Kidney (tissue), 14 donors: ENCODE results near the gene KDM5D. TPM values are rescaled to one million over a fixed set of nuclear protein-coding genes. Genes with fewer than 3 reads are reported as not detected.

Experiments used
- DNase-seq, 5 donors: peaks; one replicate each; pipeline ENCODE4 v3.0.0-alpha.2; 2013 to 2020
- FAIRE-seq: peaks from 2 replicates; lab custom pipeline; 2012; peaks lifted over from hg19 to GRCh38; lab: Jason Lieb, UNC
- H3K27ac ChIP-seq, 2 donors: one replicate each; pipeline ENCODE4 v1.7.0; 2013; ENCODE audit warnings: low read depth in 2 of 2, low read length in 2 of 2, inconsistent platforms in 1 of 2
- H3K27me3 ChIP-seq: one replicate; pipeline ENCODE4 v1.7.1; 2013; ENCODE audit warnings: low read length, inconsistent platforms; ENCODE audit not compliant: control insufficient read depth, insufficient read depth
- H3K36me3 ChIP-seq, 3 donors: one replicate each; pipeline versions ENCODE4 v1.7.0 to v1.7.1; 2013; ENCODE audit warnings: low read length in 3 of 3, control low read depth in 1 of 3, inconsistent platforms in 1 of 3; ENCODE audit not compliant: insufficient read depth in 3 of 3, control insufficient read depth in 2 of 3
- H3K4me1 ChIP-seq, 3 donors: one replicate each; pipeline versions ENCODE4 v1.7.0 to v1.7.1; 2013; ENCODE audit warnings: low read length in 3 of 3, inconsistent platforms in 1 of 3, low read depth in 1 of 3; ENCODE audit not compliant: control insufficient read depth in 2 of 3, insufficient read depth in 2 of 3
- H3K4me3 ChIP-seq, 3 donors: one replicate each; pipeline versions ENCODE4 v1.7.0 to v1.8.1; 2013; ENCODE audit warnings: low read length in 3 of 3, control low read depth in 1 of 3, inconsistent platforms in 1 of 3
- H3K9ac ChIP-seq, 3 donors: one replicate each; pipeline versions ENCODE4 v1.7.0 to v1.7.1; 2013; ENCODE audit warnings: low read length in 3 of 3, control low read depth in 1 of 3, inconsistent platforms in 1 of 3
- H3K9me3 ChIP-seq, 3 donors: one replicate each; pipeline versions ENCODE4 v1.7.0 to v1.7.1; 2013; ENCODE audit warnings: low read length in 3 of 3, control low read depth in 1 of 3, inconsistent platforms in 1 of 3; ENCODE audit not compliant: control insufficient read depth in 2 of 3, insufficient read depth in 1 of 3
- CTCF ChIP-seq: IDR thresholded peaks from 3 replicates; pipeline ENCODE4 v1.5.1; 2012; ENCODE audit warnings: mild to moderate bottlenecking, moderate library complexity, borderline replicate concordance; ENCODE audit not compliant: insufficient read depth; ENCODE audit errors: extremely low read depth
- intact Hi-C: fragments of 100-400 bp; cut with DNase I; formaldehyde crosslinking; loops from one replicate; pipeline ENCODE4 v1.11.1; 2022
- polyA plus RNA-seq: library from polyadenylated mRNA; stranded (reverse); fragments of 350-450 nt; fragmentation: Illumina TruSeq; extraction: RNeasy Lipid Tissue Mini Kit (QIAGEN cat#74804); gene quantifications from one replicate; pipeline ENCODE4 v1.2.3, GENCODE V29; 2014; ENCODE audit warnings: low read depth, low replicate concordance; ENCODE audit not compliant: insufficient read depth
- total RNA-seq: library from RNA; stranded (reverse); fragmentation: NEBNext Ultra II Directional; extraction: Animal tissue kit (Norgen Biotek cat#: 25700); gene quantifications from one replicate; pipeline ENCODE4 v1.2.1, GENCODE V29; 2021
- donor health status: control.
- donor health status: control.
- donor health status: control.
- donor health status: control.
- donor health status: control.
- donor health status: DM: yes; HTN: yes; CAD: no.
- donor health status: Normal renal cell carcinoma (clear cell type).

KDM5D gene
- total and polyA plus RNA-seq, 2 donors from 2014 or later = 9.3 TPM; not detected in 1

DNA sequence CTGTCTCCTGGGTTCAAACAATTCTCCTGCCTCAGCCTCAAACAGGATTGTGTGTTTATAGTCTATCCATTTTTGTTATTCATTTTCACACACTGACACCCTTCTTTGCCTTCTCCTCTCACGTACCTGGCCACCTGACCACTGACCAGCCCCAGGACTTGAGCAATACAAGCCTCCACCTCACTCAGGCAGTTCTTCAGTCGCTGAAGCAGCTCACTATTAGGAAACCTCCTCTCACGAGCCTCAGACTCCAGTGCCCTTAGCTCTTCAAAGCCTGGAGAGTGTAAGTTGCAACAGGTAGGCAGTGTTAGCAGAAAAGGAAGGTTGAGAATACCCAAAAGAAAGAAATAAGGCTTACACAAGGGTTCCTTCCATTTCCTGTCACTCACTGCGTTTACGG is 29.3 kb downstream of the KDM5D start:
- Histone ChIP-seq H3K4me3 (no peak overlapping the region), H3K9me3 (no peaks in the 10 kb centered on the region), H3K27me3 (no peaks in the 10 kb centered on the region), H3K36me3 (peaks cover 0 to 46% (median 15%) of the 10 kb centered on the region in 3 donors), H3K9ac (no peak overlapping the region), H3K27ac (no peak overlapping the region), H3K4me1 (no peaks in the 10 kb centered on the region)
- intact Hi-C loops = no loop called here
- FAIRE-seq (no peak), DNase-seq (no peak)
- TF ChIP-seq CTCF = no peak

DNA sequence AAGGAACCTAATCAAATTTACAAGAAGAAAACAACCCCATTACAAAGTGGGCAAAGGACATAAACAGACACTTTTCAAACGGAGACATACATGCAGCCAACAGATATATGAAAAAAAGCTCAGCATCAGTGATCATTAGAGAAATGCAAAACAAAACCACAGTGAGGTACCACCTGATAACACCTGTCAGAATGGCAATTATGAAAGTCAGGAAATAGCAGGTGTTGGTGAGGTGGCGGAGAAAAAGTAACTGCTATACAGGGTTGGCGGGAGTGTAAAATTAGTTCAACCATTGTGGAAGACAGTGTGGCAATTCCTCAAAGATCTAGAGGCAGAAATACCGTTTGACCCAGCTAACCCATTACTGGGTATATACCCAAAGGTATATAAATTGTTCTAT is 31.1 kb downstream of the KDM5D start:
- no peak for TF ChIP-seq CTCF
- FAIRE-seq (no peak), DNase-seq (no peak)
- no peak overlapping the region for H3K4me3 ChIP-seq
- H3K9ac ChIP-seq = no peak overlapping the region
- H3K9me3 ChIP-seq = no peaks in the 10 kb centered on the region
- intact Hi-C loops = no loop called here
- no peak overlapping the region for H3K27ac ChIP-seq
- no peaks in the 10 kb centered on the region for H3K4me1 ChIP-seq
- peaks cover 0 to 59% (median 25%) of the 10 kb centered on the region in 3 donors for H3K36me3 ChIP-seq
- no peaks in the 10 kb centered on the region for H3K27me3 ChIP-seq

DNA sequence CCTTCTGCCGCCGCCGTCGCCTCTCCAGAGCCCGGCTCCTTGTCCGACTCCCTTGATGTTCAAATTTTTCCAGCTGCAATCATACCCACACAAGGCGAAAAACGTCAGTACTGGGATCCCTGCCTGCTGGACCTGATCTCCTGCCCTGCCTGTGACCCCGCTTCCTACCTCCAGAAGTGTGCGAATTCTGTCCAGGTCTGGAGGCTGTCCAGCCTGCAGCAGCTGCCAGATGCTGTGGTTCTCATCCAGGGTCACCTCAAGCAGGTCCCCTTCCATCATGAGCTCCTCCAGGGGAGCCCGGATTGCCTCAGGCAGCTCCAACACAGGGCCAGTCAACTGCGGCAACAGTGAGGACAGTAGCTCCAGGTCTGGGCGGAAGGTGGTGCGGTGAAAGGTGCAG is 38.3 kb downstream of the KDM5D start:
- H3K27ac ChIP-seq = no peak overlapping the region
- H3K9me3 ChIP-seq = no peaks in the 10 kb centered on the region
- no peak for DNase-seq
- no peaks in the 10 kb centered on the region for H3K27me3 ChIP-seq
- intact Hi-C loops = no loop called here
- no peak for FAIRE-seq
- H3K9ac ChIP-seq = no peak overlapping the region
- no peak for TF ChIP-seq CTCF
- no peak overlapping the region for H3K4me3 ChIP-seq
- peaks cover 0 to 49% (median 22%) of the 10 kb centered on the region in 3 donors for H3K36me3 ChIP-seq
- no peaks in the 10 kb centered on the region for H3K4me1 ChIP-seq

GRCh38 chrY:19698495-19698894 is 46.0 kb downstream of the KDM5D start:
- intact Hi-C loops = no loop called here
- Histone ChIP-seq H3K27ac (no peak overlapping the region), H3K9ac (no peak overlapping the region), H3K4me1 (no peaks in the 10 kb centered on the region), H3K36me3 (peaks cover 0 to 15% (median 0%) of the 10 kb centered on the region in 3 donors), H3K27me3 (no peaks in the 10 kb centered on the region), H3K4me3 (no peak overlapping the region), H3K9me3 (no peaks in the 10 kb centered on the region)
- no peak for TF ChIP-seq CTCF
- FAIRE-seq = no peak
- DNase-seq = no peak
